ENCODE measurements around the gene MAGEA8. TPM values are rescaled to one million over a fixed set of nuclear protein-coding genes. Genes with fewer than 3 reads are reported as not detected.

Gene MAGEA8
- total and polyA plus RNA-seq, 4 donors = not detected

- H3K9me3 ChIP-seq (ENCODE audit: control insufficient read depth in 4 of 4, insufficient read depth in 3 of 4, low read length in 3 of 4) = peaks cover 0 to 3% (median 0%) of the 10 kb centered on the region in 4 donors
- TF ChIP-seq, protein P1, sequence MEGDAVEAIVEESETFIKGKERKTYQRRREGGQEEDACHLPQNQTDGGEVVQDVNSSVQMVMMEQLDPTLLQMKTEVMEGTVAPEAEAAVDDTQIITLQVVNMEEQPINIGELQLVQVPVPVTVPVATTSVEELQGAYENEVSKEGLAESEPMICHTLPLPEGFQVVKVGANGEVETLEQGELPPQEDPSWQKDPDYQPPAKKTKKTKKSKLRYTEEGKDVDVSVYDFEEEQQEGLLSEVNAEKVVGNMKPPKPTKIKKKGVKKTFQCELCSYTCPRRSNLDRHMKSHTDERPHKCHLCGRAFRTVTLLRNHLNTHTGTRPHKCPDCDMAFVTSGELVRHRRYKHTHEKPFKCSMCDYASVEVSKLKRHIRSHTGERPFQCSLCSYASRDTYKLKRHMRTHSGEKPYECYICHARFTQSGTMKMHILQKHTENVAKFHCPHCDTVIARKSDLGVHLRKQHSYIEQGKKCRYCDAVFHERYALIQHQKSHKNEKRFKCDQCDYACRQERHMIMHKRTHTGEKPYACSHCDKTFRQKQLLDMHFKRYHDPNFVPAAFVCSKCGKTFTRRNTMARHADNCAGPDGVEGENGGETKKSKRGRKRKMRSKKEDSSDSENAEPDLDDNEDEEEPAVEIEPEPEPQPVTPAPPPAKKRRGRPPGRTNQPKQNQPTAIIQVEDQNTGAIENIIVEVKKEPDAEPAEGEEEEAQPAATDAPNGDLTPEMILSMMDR (IDR thresholded peaks at IDR 0.05; ENCODE audit: control extremely low read depth, extremely low read depth) = no peak
- DNase-seq (no peak), ATAC-seq (ENCODE audit: insufficient read depth, low FRiP score) (no peak)
- H3K27me3 ChIP-seq (ENCODE audit: control insufficient read depth in 3 of 3, insufficient read depth in 3 of 3, low read length in 2 of 3) = no peaks in the 10 kb centered on the region
- no peaks in the 10 kb centered on the region for H3K4me1 ChIP-seq (ENCODE audit: control insufficient read depth in 5 of 5, insufficient read depth in 5 of 5, low read length in 5 of 5)
- no peak overlapping the region for H3K4me3 ChIP-seq
- H3K27ac ChIP-seq (ENCODE audit: low read depth in 1 of 2, low read length in 1 of 2) = no peak overlapping the region
- no peak overlapping the region for H3K9ac ChIP-seq (ENCODE audit: insufficient read depth in 1 of 2, low read length in 2 of 2)
- no peaks in the 10 kb centered on the region for H3K36me3 ChIP-seq (ENCODE audit: control insufficient read depth in 4 of 4, insufficient read depth in 4 of 4, low read length in 4 of 4)
Observed at GRCh38 chrX:149837639-149838038, 43.3 kb upstream of the MAGEA8 start.

DNA sequence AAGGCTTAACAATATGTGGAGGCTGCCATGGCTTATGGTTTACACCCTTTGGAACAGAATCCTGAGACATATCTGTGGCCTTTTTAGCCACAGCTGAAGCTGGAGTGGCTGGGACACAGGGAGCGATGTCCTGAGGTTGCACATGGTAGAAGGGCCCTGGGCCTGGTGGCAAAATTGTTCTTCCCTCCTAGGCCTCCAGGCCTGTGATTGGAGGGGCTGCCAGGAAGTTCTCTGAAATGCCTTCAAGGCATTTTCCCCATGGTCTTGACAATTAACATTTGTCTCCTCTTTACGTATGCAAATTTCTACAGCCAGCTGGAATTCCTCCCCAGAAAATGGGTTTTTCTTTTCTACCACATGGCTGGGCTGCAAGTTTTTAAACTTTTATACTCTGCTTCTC is 39.1 kb upstream of the MAGEA8 start:
- Histone ChIP-seq H3K36me3 (ENCODE audit: control insufficient read depth in 4 of 4, insufficient read depth in 4 of 4, low read length in 4 of 4) (no peaks in the 10 kb centered on the region), H3K4me1 (ENCODE audit: control insufficient read depth in 5 of 5, insufficient read depth in 5 of 5, low read length in 5 of 5) (no peaks in the 10 kb centered on the region), H3K4me3 (no peak overlapping the region), H3K9ac (ENCODE audit: insufficient read depth in 1 of 2, low read length in 2 of 2) (no peak overlapping the region), H3K27ac (ENCODE audit: low read depth in 1 of 2, low read length in 1 of 2) (no peak overlapping the region), H3K27me3 (ENCODE audit: control insufficient read depth in 3 of 3, insufficient read depth in 3 of 3, low read length in 2 of 3) (no peaks in the 10 kb centered on the region), H3K9me3 (ENCODE audit: control insufficient read depth in 4 of 4, insufficient read depth in 3 of 4, low read length in 3 of 4) (peaks cover 0 to 3% (median 0%) of the 10 kb centered on the region in 4 donors)
- ATAC-seq (ENCODE audit: insufficient read depth, low FRiP score) (no peak), DNase-seq (no peak)
- 96 to 100% methylated on average over 2 of the region's 2 CpGs for WGBS, 2 donors
- TF ChIP-seq, protein P1 (IDR thresholded peaks at IDR 0.05; ENCODE audit: control extremely low read depth, extremely low read depth) = no peak

DNA sequence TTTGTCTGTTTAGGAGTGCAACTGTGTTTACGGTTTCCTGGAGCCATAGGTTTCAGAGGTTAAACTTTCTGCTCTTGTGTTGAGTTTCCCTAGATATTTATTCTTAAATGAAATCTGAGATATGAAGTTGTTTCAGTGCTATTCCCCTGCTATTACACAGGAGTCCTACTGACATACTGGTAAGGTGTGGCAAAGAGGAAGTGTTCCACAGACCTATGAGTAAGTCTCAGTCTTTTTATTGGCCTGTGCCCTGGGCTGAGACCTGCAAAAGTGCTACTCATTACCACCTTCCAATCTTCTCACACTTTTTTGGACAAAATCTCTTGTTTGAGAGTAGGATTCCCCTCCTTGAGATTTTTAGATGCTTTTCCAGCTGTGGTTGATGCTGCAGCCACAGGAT is 35.6 kb upstream of the MAGEA8 start:
- H3K4me3 ChIP-seq = no peak overlapping the region
- no peaks in the 10 kb centered on the region for H3K36me3 ChIP-seq (ENCODE audit: control insufficient read depth in 4 of 4, insufficient read depth in 4 of 4, low read length in 4 of 4)
- DNase-seq = no peak
- TF ChIP-seq, protein P1 (IDR thresholded peaks at IDR 0.05; ENCODE audit: control extremely low read depth, extremely low read depth) = no peak
- H3K4me1 ChIP-seq (ENCODE audit: control insufficient read depth in 5 of 5, insufficient read depth in 5 of 5, low read length in 5 of 5) = no peaks in the 10 kb centered on the region
- H3K27me3 ChIP-seq (ENCODE audit: control insufficient read depth in 3 of 3, insufficient read depth in 3 of 3, low read length in 2 of 3) = no peaks in the 10 kb centered on the region
- H3K9ac ChIP-seq (ENCODE audit: insufficient read depth in 1 of 2, low read length in 2 of 2) = no peak overlapping the region
- peaks cover 0 to 6% (median 0%) of the 10 kb centered on the region in 4 donors for H3K9me3 ChIP-seq (ENCODE audit: control insufficient read depth in 4 of 4, insufficient read depth in 3 of 4, low read length in 3 of 4)
- 86% methylated on average over 1 of the region's 1 CpG for WGBS, 2 donors
- no peak for ATAC-seq (ENCODE audit: insufficient read depth, low FRiP score)
- H3K27ac ChIP-seq (ENCODE audit: low read depth in 1 of 2, low read length in 1 of 2) = no peak overlapping the region

DNA sequence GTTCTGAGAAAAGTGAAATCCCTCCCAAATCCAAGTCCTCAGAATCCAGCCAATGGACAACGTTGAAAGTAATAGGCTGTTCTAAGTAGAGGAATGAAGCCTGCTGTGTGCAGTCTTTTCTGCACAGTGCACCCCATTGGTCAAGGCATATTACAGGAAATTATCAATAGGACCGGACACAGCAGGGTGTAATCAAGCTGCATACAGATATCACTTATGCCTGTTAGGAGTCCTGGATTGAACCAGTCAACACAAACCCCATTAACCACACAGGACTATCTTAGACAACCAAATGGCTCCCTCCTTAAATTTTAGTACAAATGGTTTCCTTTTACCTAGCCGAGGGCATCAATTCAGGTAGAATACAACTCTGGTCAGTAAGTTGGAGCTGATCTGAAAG is 34.2 kb upstream of the MAGEA8 start:
- Histone ChIP-seq H3K36me3 (ENCODE audit: control insufficient read depth in 4 of 4, insufficient read depth in 4 of 4, low read length in 4 of 4) (no peaks in the 10 kb centered on the region), H3K4me3 (no peak overlapping the region), H3K9me3 (ENCODE audit: control insufficient read depth in 4 of 4, insufficient read depth in 3 of 4, low read length in 3 of 4) (peaks cover 0 to 6% (median under 1%) of the 10 kb centered on the region in 4 donors), H3K27ac (ENCODE audit: low read depth in 1 of 2, low read length in 1 of 2) (no peak overlapping the region), H3K27me3 (ENCODE audit: control insufficient read depth in 3 of 3, insufficient read depth in 3 of 3, low read length in 2 of 3) (no peaks in the 10 kb centered on the region), H3K4me1 (ENCODE audit: control insufficient read depth in 5 of 5, insufficient read depth in 5 of 5, low read length in 5 of 5) (no peaks in the 10 kb centered on the region), H3K9ac (ENCODE audit: insufficient read depth in 1 of 2, low read length in 2 of 2) (no peak overlapping the region)
- TF ChIP-seq, protein P1 (IDR thresholded peaks at IDR 0.05; ENCODE audit: control extremely low read depth, extremely low read depth) = no peak
- 74 to 94% methylated on average over 3 of the region's 3 CpGs for WGBS, 2 donors
- DNase-seq = no peak
- no peak for ATAC-seq (ENCODE audit: insufficient read depth, low FRiP score)

Measured in lung (tissue), 12 donors.